H9 (cell line): ENCODE measurements around the gene TRIM17. TPM values are rescaled to one million over a fixed set of nuclear protein-coding genes. Genes with fewer than 3 reads are reported as not detected.

Source experiments
- DNase-seq: peaks from one replicate; pipeline ENCODE4 v3.0.0-alpha.2; 2017
- H2AFZ ChIP-seq: one replicate; pipeline ENCODE4 v1.6.1; 2013; ENCODE audit warnings: mild to moderate bottlenecking, low read length, control low read depth, moderate library complexity
- H2AK5ac ChIP-seq: 2 replicates; pipeline ENCODE4 v1.6.1; 2013; ENCODE audit warnings: low read length, control low read depth, mixed read lengths; ENCODE audit not compliant: insufficient read length
- H2BK120ac ChIP-seq: one replicate; pipeline ENCODE4 v1.6.1; 2013; ENCODE audit warnings: low read depth, mild to moderate bottlenecking, low read length, control low read depth, inconsistent platforms; ENCODE audit not compliant: poor library complexity, severe bottlenecking
- H2BK12ac ChIP-seq: 2 replicates; pipeline ENCODE4 v1.6.1; 2013; ENCODE audit warnings: low read length, control low read depth, mixed read lengths, low read depth; ENCODE audit not compliant: insufficient read length
- H2BK15ac ChIP-seq: 2 replicates; pipeline ENCODE4 v1.6.1; 2013; ENCODE audit warnings: low read depth, low read length, control low read depth
- H2BK20ac ChIP-seq: one replicate; pipeline ENCODE4 v1.6.1; 2013; ENCODE audit warnings: low read depth, mild to moderate bottlenecking, low read length, control low read depth, inconsistent platforms; ENCODE audit not compliant: poor library complexity, severe bottlenecking
- H2BK5ac ChIP-seq: 2 replicates; pipeline ENCODE4 v1.6.1; 2013; ENCODE audit warnings: low read length, control low read depth, mixed read lengths; ENCODE audit not compliant: insufficient read length
- H3K14ac ChIP-seq: 2 replicates; pipeline ENCODE4 v1.6.1; 2013; ENCODE audit warnings: low read length, control low read depth; ENCODE audit not compliant: insufficient read depth
- H3K18ac ChIP-seq: 2 replicates; pipeline ENCODE4 v1.6.1; 2013; ENCODE audit warnings: low read depth, mild to moderate bottlenecking, mixed read lengths, low read length, control low read depth; ENCODE audit not compliant: insufficient read length
- H3K23ac ChIP-seq: 2 replicates; pipeline ENCODE4 v1.6.1; 2013; ENCODE audit warnings: low read length, control low read depth, mixed read lengths, low read depth; ENCODE audit not compliant: insufficient read length
- H3K23me2 ChIP-seq: 2 replicates; pipeline ENCODE4 v1.6.1; 2013; ENCODE audit warnings: low read depth, mild to moderate bottlenecking, mixed read lengths, low read length, control low read depth; ENCODE audit not compliant: insufficient read length, poor library complexity, severe bottlenecking
- H3K27ac ChIP-seq: 2 replicates; pipeline ENCODE4 v1.5.1; 2013; ENCODE audit warnings: low read length, control low read depth, mixed read lengths, low read depth; ENCODE audit not compliant: insufficient read length
- H3K27me3 ChIP-seq: 2 replicates; pipeline ENCODE4 v1.6.1; 2013; ENCODE audit warnings: low read length, control low read depth, inconsistent platforms; ENCODE audit not compliant: insufficient read depth
- H3K4ac ChIP-seq: 2 replicates; pipeline ENCODE4 v1.6.1; 2013; ENCODE audit warnings: low read depth, mild to moderate bottlenecking, control low read depth, inconsistent platforms, low read length, moderate library complexity
- H3K4me1 ChIP-seq: 2 replicates; pipeline ENCODE4 v1.6.1; 2013; ENCODE audit warnings: low read length, control low read depth, inconsistent platforms; ENCODE audit not compliant: insufficient read depth
- H3K4me2 ChIP-seq: 2 replicates; pipeline ENCODE4 v1.6.1; 2013; ENCODE audit warnings: low read length, control low read depth, mixed read lengths; ENCODE audit not compliant: insufficient read length, insufficient read depth
- H3K56ac ChIP-seq: 2 replicates; pipeline ENCODE4 v1.6.1; 2013; ENCODE audit warnings: low read depth, mild to moderate bottlenecking, mixed read lengths, low read length, control low read depth; ENCODE audit not compliant: insufficient read length
- H3K79me1 ChIP-seq: 2 replicates; pipeline ENCODE4 v1.6.1; 2013; ENCODE audit warnings: low read depth, mild to moderate bottlenecking, moderate library complexity, low read length, control low read depth, inconsistent platforms; ENCODE audit not compliant: insufficient read depth, poor library complexity, severe bottlenecking
- H3K79me2 ChIP-seq: 2 replicates; pipeline ENCODE4 v1.6.1; 2013; ENCODE audit warnings: low read length, control low read depth, inconsistent platforms; ENCODE audit not compliant: insufficient read depth
- H3K9ac ChIP-seq: 2 replicates; pipeline ENCODE4 v1.6.1; 2013; ENCODE audit warnings: low read length, control low read depth, mixed read lengths; ENCODE audit not compliant: insufficient read length; ENCODE audit errors: extremely low read depth
- H3K9me3 ChIP-seq: one replicate; pipeline ENCODE4 v1.6.1; 2013; ENCODE audit warnings: low read depth, low read length, inconsistent platforms; ENCODE audit not compliant: control insufficient read depth
- H3T11ph ChIP-seq: one replicate; pipeline ENCODE4 v1.6.1; 2013; ENCODE audit warnings: mild to moderate bottlenecking, low read length, control low read depth, inconsistent platforms
- H4K20me1 ChIP-seq: one replicate; pipeline ENCODE4 v1.6.1; 2013; ENCODE audit not compliant: control insufficient read depth, insufficient read length, insufficient read depth
- H4K5ac ChIP-seq: 2 replicates; pipeline ENCODE4 v1.6.1; 2013; ENCODE audit warnings: low read depth, mild to moderate bottlenecking, mixed read lengths, low read length, control low read depth; ENCODE audit not compliant: insufficient read length
- H4K8ac ChIP-seq: replicated peaks from 2 replicates; pipeline ENCODE4 v1.6.1; 2013; ENCODE audit warnings: low read length, control low read depth, mixed read lengths, low read depth; ENCODE audit not compliant: insufficient read length
- H4K91ac ChIP-seq: 2 replicates; pipeline ENCODE4 v1.6.1; 2013; ENCODE audit warnings: low read depth, mild to moderate bottlenecking, moderate library complexity, mixed read lengths, low read length, control low read depth; ENCODE audit not compliant: insufficient read length
- H3K27ac Mint-ChIP-seq, 3 experiments: 2 replicates in 2 of 3; 3 replicates in 1 of 3; pipeline ENCODE4 v1.8.0; 2020 to 2021; ENCODE audit warnings: mixed read lengths in 3 of 3, mild to moderate bottlenecking in 1 of 3, moderate library complexity in 1 of 3
- H3K27me3 Mint-ChIP-seq: 2 replicates; pipeline ENCODE4 v1.8.0; 2021; ENCODE audit warnings: low read depth, mild to moderate bottlenecking, moderate library complexity, mixed read lengths
- H3K36me3 Mint-ChIP-seq, 3 experiments: 2 replicates in 2 of 3; 3 replicates in 1 of 3; pipeline ENCODE4 v1.8.0; 2020 to 2021; ENCODE audit warnings: low read depth in 3 of 3, mixed read lengths in 3 of 3; ENCODE audit not compliant: insufficient read depth in 1 of 3
- H3K4me1 Mint-ChIP-seq, 2 experiments: 2 replicates each; pipeline ENCODE4 v1.8.0; 2020; ENCODE audit warnings: mixed read lengths in 2 of 2
- H3K4me3 Mint-ChIP-seq, 2 experiments: 2 replicates in 1 of 2; 3 replicates in 1 of 2; pipeline ENCODE4 v1.8.0; 2020 to 2021; ENCODE audit warnings: mild to moderate bottlenecking in 2 of 2, mixed read lengths in 2 of 2, moderate library complexity in 1 of 2
- H3K9me3 Mint-ChIP-seq, 2 experiments: 2 replicates in 1 of 2; 3 replicates in 1 of 2; pipeline ENCODE4 v1.8.0; 2020; ENCODE audit warnings: mild to moderate bottlenecking in 2 of 2, mixed read lengths in 2 of 2, moderate library complexity in 1 of 2
- CTCF ChIP-seq: fragments of 200-600 bp; sonication (generic); conservative IDR thresholded peaks from 3 replicates; pipeline ENCODE4 v1.8.0; 2021; ENCODE audit warnings: antibody characterized with exemption, mild to moderate bottlenecking
- WGBS: extraction: QIAGEN DNeasy Blood & Tissue Kit; methylation state at CpG from one replicate; pipeline ENCODE4 v1.1.7; 2013; ENCODE audit warnings: missing lambda C conversion rate, low lambda C conversion rate, mixed read lengths; ENCODE audit not compliant: insufficient read length; ENCODE audit errors: extremely low coverage; 5-methylcytosine and 5-hydroxymethylcytosine counted together
- total RNA-seq: library from RNA; stranded (reverse); gene quantifications from 2 replicates; pipeline ENCODE4 v1.2.1, GENCODE V29; 2021

TRIM17 gene
- total RNA-seq, 1 experiment from 2014 or later = 2.8 TPM

DNA sequence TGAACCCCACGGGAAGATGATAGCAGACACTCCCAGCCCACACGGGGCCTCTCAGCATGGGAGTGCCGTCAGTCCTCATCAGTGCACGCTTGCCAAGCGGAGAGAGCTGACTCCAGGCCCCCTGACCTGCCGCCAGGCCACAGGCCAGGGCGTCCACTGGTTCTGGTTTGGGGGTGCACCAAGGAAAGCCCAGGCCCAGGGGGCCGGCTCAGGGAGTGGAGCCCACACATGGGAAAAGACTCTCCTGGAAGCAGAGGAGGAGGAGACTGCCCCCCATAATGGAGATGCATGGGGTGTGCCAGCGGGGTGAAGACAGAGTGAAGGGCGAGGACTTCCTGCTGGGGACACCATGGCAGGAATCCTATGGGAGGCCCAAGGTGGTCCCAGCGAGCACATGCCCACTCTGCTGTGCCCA lies 16.4 kb downstream of the TRIM17 start:
- Mint-ChIP-seq H3K4me1 (peaks cover 8 to 14% of the 10 kb centered on the region in 2 experiments), H3K27ac (no peak overlapping the region; a peak in 1 of 7 replicates), H3K4me3 (no peak overlapping the region), H3K27me3 (no peaks in the 10 kb centered on the region), H3K9me3 (no peaks in the 10 kb centered on the region), H3K36me3 (peaks cover 48 to 77% (median 73%) of the 10 kb centered on the region in 3 experiments)
- no peak overlapping the region for H2AK5ac ChIP-seq
- no peak overlapping the region for H3K27ac ChIP-seq
- no peaks in the 10 kb centered on the region for H3K27me3 ChIP-seq
- peaks cover 2% of the 10 kb centered on the region for H3K23me2 ChIP-seq
- H3K4ac ChIP-seq = no peak overlapping the region
- no peak overlapping the region for H2BK15ac ChIP-seq
- H3K9ac ChIP-seq = no peak overlapping the region
- H3K4me1 ChIP-seq = 0 out of 2 replicates have a peak, but pooled peaks cover 5% of the 10 kb centered on the region
- TF ChIP-seq CTCF = no peak
- no peak overlapping the region for H3K4me2 ChIP-seq
- H3K79me1 ChIP-seq = peaks cover 14% of the 10 kb centered on the region
- no peak overlapping the region for H4K91ac ChIP-seq
- no peak overlapping the region for H3K56ac ChIP-seq
- peak; percentile 8 for DNase-seq
- no peak overlapping the region for H2BK120ac ChIP-seq
- H4K8ac ChIP-seq = no peak overlapping the region
- peaks cover 16% of the 10 kb centered on the region for H3K79me2 ChIP-seq
- no peak overlapping the region for H2AFZ ChIP-seq
- no peaks in the 10 kb centered on the region for H3K9me3 ChIP-seq
- H2BK20ac ChIP-seq = no peak overlapping the region
- no peak overlapping the region for H2BK12ac ChIP-seq
- H3T11ph ChIP-seq = no peak overlapping the region
- no peak overlapping the region for H3K18ac ChIP-seq
- WGBS = no CpG with 5 or more reads among the region's 11 CpGs
- H4K5ac ChIP-seq = no peak overlapping the region
- H3K23ac ChIP-seq = no peak overlapping the region
- H3K14ac ChIP-seq = no peak overlapping the region
- H2BK5ac ChIP-seq = no peak overlapping the region
- H4K20me1 ChIP-seq = peaks cover 2% of the 10 kb centered on the region
